Glutamatergic neuron (in vitro differentiated cells): ENCODE measurements around the gene PPP1R13B. TPM values are rescaled to one million over a fixed set of nuclear protein-coding genes. Genes with fewer than 3 reads are reported as not detected.

Experiments used
- DNase-seq: peaks from one replicate; pipeline ENCODE4 v3.0.0; 2022
- H3K27ac Mint-ChIP-seq: one replicate; pipeline ENCODE4 v1.8.0; 2020; ENCODE audit warnings: mild to moderate bottlenecking, mixed read lengths, inconsistent platforms; ENCODE audit not compliant: unreplicated experiment
- H3K27me3 Mint-ChIP-seq: one replicate; pipeline ENCODE4 v1.8.0; 2020; ENCODE audit warnings: mild to moderate bottlenecking, moderate library complexity, mixed read lengths, inconsistent platforms; ENCODE audit not compliant: unreplicated experiment
- H3K36me3 Mint-ChIP-seq: one replicate; pipeline ENCODE4 v1.8.0; 2020; ENCODE audit warnings: mild to moderate bottlenecking, mixed read lengths, inconsistent platforms; ENCODE audit not compliant: unreplicated experiment
- H3K4me1 Mint-ChIP-seq: one replicate; pipeline ENCODE4 v1.8.0; 2020; ENCODE audit warnings: mild to moderate bottlenecking, low read depth, mixed read lengths, inconsistent platforms; ENCODE audit not compliant: unreplicated experiment
- H3K4me3 Mint-ChIP-seq: one replicate; pipeline ENCODE4 v1.8.0; 2020; ENCODE audit warnings: mild to moderate bottlenecking, mixed read lengths, inconsistent platforms; ENCODE audit not compliant: unreplicated experiment
- H3K9me3 Mint-ChIP-seq: one replicate; pipeline ENCODE4 v1.8.0; 2020; ENCODE audit warnings: mild to moderate bottlenecking, moderate library complexity, mixed read lengths, inconsistent platforms; ENCODE audit not compliant: unreplicated experiment
- CTCF ChIP-seq: fragments of 200-600 bp; sonication (generic); IDR thresholded peaks from one replicate; pipeline ENCODE4 v1.5.0; 2021; ENCODE audit not compliant: partially characterized antibody, unreplicated experiment
- total RNA-seq: library from RNA; stranded (reverse); fragmentation: NEBNext Ultra II Directional; extraction: Animal tissue kit (Norgen Biotek cat#: 25700); gene quantifications from one replicate; pipeline ENCODE4 v1.2.1, GENCODE V29; 2021; ENCODE audit not compliant: unreplicated experiment

PPP1R13B gene
- total RNA-seq, 1 donor from 2014 or later = 24.6 TPM

GRCh38 chr14:103872481-103873113 is 25.2 kb upstream of the PPP1R13B start:
- Mint-ChIP-seq H3K36me3 (no peaks in the 10 kb centered on the region), H3K4me1 (peaks cover 2% of the 10 kb centered on the region), H3K9me3 (peaks cover 6% of the 10 kb centered on the region), H3K27me3 (peaks cover 1% of the 10 kb centered on the region), H3K4me3 (no peak overlapping the region), H3K27ac (no peak overlapping the region)
- DNase-seq = no peak
- TF ChIP-seq CTCF = no peak

GRCh38 chr14:103871596-103872480 is 24.5 kb upstream of the PPP1R13B start:
- H3K36me3 Mint-ChIP-seq = no peaks in the 10 kb centered on the region
- H3K9me3 Mint-ChIP-seq = peaks cover 6% of the 10 kb centered on the region
- peak; percentile 32 for DNase-seq
- H3K4me1 Mint-ChIP-seq = peaks cover 2% of the 10 kb centered on the region
- H3K27ac Mint-ChIP-seq = no peak overlapping the region
- TF ChIP-seq CTCF = no peak
- H3K4me3 Mint-ChIP-seq = no peak overlapping the region
- peaks cover 1% of the 10 kb centered on the region for H3K27me3 Mint-ChIP-seq

GRCh38 chr14:103870891-103871595 is 23.7 kb upstream of the PPP1R13B start:
- no peak for DNase-seq
- Mint-ChIP-seq H3K9me3 (peaks cover 6% of the 10 kb centered on the region), H3K27ac (no peak overlapping the region), H3K27me3 (peaks cover 1% of the 10 kb centered on the region), H3K36me3 (no peaks in the 10 kb centered on the region), H3K4me1 (no peaks in the 10 kb centered on the region), H3K4me3 (no peak overlapping the region)
- TF ChIP-seq CTCF = no peak

- H3K4me3 Mint-ChIP-seq = no peak overlapping the region
Observed at GRCh38 chr14:103870144-103870876, 22.9 kb upstream of the PPP1R13B start.

More at GRCh38 chr14:103870144-103870876, 22.9 kb upstream of the PPP1R13B start:
- no peak for DNase-seq
- Mint-ChIP-seq H3K4me1 (no peaks in the 10 kb centered on the region), H3K36me3 (no peaks in the 10 kb centered on the region), H3K9me3 (peaks cover 6% of the 10 kb centered on the region), H3K27me3 (peaks cover 1% of the 10 kb centered on the region), H3K27ac (no peak overlapping the region)
- TF ChIP-seq CTCF = no peak
